ENCODE data around the gene TRIM68.

DNA sequence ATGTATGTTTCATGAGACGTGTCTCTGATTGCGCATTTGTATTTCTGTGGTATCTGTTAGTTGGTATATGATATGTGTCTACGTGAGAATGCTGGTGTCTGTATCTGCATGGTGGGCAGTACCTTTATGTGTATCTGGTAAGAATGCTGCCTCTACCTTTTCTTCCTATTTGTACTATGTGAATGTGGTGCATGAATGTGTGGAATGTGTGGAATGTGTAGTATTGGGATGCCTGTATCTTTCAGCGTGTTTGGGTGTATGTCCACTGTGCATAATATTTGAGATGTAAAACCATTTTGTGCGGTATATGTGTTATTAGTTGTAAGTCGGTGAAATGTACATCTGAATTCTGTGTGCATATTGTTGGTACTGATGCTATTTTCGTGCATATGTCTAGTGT is 33.5 kb upstream of the TRIM68 start:
- TF ChIP-seq SMC3 (IDR thresholded peaks at IDR 0.05) (no peak), MAZ (IDR thresholded peaks at IDR 0.05; ENCODE audit: borderline replicate concordance, low read depth, low read length) (no peak), BHLHE40 (IDR thresholded peaks at IDR 0.05; ENCODE audit: low read depth, low read length) (no peak), RNF2 (IDR thresholded peaks at IDR 0.05; ENCODE audit: borderline replicate concordance, low read depth) (no peak), MAFK (IDR thresholded peaks at IDR 0.05; ENCODE audit: partially characterized antibody) (no peak), POLR2A (IDR thresholded peaks at IDR 0.05; ENCODE audit: low read length) (no peak), RARB (CRISPR knock-in tag; IDR thresholded peaks at IDR 0.05) (no peak), CHD2 (IDR thresholded peaks at IDR 0.05; ENCODE audit: low read length, partially characterized antibody) (no peak)
- TF ChIP-seq, protein P1, sequence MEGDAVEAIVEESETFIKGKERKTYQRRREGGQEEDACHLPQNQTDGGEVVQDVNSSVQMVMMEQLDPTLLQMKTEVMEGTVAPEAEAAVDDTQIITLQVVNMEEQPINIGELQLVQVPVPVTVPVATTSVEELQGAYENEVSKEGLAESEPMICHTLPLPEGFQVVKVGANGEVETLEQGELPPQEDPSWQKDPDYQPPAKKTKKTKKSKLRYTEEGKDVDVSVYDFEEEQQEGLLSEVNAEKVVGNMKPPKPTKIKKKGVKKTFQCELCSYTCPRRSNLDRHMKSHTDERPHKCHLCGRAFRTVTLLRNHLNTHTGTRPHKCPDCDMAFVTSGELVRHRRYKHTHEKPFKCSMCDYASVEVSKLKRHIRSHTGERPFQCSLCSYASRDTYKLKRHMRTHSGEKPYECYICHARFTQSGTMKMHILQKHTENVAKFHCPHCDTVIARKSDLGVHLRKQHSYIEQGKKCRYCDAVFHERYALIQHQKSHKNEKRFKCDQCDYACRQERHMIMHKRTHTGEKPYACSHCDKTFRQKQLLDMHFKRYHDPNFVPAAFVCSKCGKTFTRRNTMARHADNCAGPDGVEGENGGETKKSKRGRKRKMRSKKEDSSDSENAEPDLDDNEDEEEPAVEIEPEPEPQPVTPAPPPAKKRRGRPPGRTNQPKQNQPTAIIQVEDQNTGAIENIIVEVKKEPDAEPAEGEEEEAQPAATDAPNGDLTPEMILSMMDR (IDR thresholded peaks at IDR 0.05) = no peak
- TF ChIP-seq, protein P2, sequence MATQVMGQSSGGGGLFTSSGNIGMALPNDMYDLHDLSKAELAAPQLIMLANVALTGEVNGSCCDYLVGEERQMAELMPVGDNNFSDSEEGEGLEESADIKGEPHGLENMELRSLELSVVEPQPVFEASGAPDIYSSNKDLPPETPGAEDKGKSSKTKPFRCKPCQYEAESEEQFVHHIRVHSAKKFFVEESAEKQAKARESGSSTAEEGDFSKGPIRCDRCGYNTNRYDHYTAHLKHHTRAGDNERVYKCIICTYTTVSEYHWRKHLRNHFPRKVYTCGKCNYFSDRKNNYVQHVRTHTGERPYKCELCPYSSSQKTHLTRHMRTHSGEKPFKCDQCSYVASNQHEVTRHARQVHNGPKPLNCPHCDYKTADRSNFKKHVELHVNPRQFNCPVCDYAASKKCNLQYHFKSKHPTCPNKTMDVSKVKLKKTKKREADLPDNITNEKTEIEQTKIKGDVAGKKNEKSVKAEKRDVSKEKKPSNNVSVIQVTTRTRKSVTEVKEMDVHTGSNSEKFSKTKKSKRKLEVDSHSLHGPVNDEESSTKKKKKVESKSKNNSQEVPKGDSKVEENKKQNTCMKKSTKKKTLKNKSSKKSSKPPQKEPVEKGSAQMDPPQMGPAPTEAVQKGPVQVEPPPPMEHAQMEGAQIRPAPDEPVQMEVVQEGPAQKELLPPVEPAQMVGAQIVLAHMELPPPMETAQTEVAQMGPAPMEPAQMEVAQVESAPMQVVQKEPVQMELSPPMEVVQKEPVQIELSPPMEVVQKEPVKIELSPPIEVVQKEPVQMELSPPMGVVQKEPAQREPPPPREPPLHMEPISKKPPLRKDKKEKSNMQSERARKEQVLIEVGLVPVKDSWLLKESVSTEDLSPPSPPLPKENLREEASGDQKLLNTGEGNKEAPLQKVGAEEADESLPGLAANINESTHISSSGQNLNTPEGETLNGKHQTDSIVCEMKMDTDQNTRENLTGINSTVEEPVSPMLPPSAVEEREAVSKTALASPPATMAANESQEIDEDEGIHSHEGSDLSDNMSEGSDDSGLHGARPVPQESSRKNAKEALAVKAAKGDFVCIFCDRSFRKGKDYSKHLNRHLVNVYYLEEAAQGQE (IDR thresholded peaks at IDR 0.05) = no peak
